OCI-LY7 (cell line): ENCODE data around the gene ACER3.

Experiments used
- EZH2phosphoT487 ChIP-seq: fragments of 200-600 bp; sonication (generic); IDR thresholded peaks from 2 replicates; pipeline ENCODE4 v1.6.1; 2018; ENCODE audit warnings: low read depth, borderline replicate concordance, mild to moderate bottlenecking, mixed run types, antibody characterized with exemption, low read length, moderate library complexity, mixed read lengths
- TF ChIP-seq, protein P1 (sequence below): fragments of 200-600 bp; sonication (generic); conservative IDR thresholded peaks from 2 replicates; pipeline ENCODE4 v1.5.1; 2014; ENCODE audit warnings: mild to moderate bottlenecking, antibody characterized with exemption, low read length, moderate library complexity, mixed read lengths

DNA sequence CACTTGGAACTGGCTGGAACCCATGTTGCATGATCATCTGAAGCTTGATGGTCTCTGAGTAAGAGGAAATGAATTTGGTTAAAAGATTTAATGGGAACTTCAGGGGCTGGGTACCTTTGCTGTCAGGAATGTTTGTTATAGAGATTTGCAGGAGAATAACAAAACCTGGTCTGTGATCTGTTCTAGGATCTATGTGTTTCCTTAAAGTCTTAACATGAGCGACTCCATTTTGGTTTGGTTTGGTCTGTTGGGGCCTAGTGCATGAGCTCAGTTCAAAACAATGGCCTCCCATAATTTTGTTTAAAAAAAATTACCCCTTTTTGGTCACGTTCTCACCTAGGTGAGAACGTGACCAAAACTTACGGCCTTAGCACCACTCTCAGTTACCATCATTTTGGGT, 49.5 kb upstream of the ACER3 start:
- TF ChIP-seq, protein P1, sequence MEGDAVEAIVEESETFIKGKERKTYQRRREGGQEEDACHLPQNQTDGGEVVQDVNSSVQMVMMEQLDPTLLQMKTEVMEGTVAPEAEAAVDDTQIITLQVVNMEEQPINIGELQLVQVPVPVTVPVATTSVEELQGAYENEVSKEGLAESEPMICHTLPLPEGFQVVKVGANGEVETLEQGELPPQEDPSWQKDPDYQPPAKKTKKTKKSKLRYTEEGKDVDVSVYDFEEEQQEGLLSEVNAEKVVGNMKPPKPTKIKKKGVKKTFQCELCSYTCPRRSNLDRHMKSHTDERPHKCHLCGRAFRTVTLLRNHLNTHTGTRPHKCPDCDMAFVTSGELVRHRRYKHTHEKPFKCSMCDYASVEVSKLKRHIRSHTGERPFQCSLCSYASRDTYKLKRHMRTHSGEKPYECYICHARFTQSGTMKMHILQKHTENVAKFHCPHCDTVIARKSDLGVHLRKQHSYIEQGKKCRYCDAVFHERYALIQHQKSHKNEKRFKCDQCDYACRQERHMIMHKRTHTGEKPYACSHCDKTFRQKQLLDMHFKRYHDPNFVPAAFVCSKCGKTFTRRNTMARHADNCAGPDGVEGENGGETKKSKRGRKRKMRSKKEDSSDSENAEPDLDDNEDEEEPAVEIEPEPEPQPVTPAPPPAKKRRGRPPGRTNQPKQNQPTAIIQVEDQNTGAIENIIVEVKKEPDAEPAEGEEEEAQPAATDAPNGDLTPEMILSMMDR: no peak
- no peak for TF ChIP-seq EZH2phosphoT487
